ENCODE measurements around the gene BTBD10.

DNA sequence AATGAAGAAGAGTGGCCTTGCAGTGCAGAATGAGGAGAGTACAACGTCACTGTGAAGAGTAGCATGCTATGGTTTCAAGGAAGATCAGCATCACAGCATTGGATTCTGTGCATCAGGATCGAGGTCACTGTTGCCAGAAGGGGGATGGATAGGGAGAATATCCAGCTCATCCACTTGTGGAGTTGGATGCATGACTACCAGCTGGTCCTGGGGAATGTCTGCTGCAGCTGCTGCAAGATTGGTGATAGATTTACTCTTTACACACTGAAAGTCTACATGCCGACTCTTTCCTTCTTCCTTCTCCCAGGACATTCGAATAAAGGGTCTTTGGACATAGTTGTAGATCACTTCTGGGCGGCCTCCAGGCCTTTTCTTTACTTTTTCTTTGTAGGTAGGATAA is 74.3 kb downstream of the BTBD10 start:
- TF ChIP-seq TEAD4 (IDR thresholded peaks at IDR 0.05) (no peak), EP300 (IDR thresholded peaks at IDR 0.05; ENCODE audit: borderline replicate concordance) (no peak)
